ENCODE measurements around the gene LPO.

Gene LPO

DNA sequence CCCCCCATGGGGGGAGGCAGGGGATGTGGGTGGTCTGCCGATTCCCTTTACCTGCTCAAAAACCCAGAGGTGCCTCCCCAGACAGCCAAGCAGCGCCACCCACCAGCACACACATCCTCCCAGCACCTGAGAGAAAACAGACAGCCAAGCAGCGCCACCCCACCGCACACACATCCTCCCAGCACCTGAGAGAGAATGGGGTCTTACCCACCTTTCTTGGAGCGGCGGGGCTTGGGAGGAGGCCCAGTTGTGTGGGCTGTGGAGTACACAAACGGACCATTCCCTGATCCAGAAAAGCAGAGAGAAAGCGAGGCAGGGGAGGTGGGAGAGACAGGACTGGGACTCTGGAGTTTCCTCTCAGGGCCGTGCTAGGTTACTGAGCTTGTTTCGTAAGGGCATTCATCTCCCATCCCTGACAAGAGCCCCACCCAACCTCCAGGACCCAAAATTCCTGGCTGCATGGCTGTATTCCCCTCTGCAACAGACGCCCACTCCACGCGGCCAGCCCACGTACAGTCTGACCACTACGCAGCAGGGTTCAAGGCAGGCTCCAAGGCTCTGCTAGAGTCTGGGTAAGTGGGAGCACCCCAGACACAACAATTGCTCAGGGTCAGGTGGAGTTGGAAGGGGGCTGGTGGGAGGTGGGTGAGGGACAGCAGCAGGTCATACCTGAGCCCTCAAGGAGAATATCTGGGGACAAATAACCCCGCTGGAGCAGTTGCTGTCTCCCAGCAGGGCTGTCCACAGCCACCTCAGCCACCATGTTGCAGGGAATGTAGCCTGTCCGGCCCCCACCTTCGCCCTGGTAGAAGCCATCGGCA lies 68.0 kb downstream of the LPO start:
- DNase-seq, result no peak

DNA sequence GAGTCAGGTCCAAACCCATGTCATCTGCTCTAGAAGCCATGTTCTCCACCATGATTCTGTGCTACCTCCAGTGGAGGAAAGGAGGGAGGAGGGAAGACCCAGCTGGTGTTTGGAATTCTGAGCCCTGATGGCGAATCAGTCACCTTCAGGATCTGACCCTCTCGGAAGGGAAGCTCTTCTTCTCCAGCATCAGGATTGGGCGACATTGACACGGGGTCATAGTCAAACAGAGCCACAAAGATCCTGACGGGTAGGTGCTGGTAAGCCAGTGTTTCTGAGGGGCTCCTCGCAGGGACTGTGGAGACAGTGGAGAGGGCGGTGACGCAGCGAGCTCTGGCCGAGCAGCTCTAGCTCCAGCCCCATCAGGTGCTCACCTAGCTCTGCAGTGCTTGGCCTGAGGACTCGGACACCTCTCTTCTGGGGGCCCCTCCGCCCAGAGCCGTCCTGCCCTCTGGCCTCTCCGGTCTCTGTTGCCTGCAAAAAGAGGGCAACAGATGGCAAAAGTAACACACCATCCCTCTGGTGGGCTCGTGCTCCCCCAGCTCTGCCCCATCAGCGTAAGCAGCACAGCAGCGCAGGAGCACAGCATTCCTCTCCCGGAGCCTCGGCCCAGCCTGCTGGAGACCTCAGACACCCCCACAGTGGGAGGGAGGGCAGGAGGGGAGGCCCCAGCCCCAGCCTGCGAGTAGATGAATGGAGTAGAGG lies 69.2 kb downstream of the LPO start:
- DNase-seq, result no peak

DNA sequence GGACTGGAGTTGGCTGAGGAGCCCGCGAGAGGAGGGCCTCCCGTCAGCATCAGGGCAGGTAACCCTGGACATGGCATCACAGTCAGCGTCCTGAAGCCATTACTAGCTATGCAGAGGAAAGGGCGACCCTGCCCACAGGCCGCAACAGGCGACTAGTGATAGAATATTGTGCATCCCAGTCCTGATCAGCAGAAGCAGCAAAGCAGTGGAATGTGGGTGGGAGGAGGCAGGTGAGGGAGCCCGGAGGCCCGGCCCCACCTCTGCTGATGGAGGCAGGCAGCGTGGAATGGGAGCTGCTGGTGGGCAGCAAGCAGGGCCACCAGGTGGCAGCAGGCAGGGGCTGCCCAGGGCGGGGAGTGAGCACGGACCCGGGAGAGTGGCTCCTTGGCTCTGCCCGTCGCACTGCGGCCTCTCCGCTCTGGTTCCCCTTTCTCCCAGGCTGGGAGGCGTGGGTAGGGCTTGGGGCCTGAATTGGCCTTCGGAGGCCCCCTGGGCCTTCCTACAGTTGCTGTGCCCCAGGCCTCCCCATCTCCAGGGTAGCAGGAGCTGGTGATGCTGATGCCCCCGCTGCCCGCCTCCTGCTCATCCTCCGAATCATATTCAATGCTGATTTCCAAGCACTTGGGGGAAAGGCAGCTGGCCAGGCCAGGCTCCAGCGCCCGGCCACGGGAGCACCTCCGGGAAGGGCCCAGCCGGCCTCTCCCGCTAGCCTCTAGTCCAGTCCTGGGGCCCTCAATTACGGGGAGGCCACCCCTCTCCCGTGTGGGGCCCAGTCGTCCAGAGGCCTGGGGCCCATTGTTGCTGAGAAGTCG lies 70.0 kb downstream of the LPO start:
- DNase-seq, result no peak

DNA sequence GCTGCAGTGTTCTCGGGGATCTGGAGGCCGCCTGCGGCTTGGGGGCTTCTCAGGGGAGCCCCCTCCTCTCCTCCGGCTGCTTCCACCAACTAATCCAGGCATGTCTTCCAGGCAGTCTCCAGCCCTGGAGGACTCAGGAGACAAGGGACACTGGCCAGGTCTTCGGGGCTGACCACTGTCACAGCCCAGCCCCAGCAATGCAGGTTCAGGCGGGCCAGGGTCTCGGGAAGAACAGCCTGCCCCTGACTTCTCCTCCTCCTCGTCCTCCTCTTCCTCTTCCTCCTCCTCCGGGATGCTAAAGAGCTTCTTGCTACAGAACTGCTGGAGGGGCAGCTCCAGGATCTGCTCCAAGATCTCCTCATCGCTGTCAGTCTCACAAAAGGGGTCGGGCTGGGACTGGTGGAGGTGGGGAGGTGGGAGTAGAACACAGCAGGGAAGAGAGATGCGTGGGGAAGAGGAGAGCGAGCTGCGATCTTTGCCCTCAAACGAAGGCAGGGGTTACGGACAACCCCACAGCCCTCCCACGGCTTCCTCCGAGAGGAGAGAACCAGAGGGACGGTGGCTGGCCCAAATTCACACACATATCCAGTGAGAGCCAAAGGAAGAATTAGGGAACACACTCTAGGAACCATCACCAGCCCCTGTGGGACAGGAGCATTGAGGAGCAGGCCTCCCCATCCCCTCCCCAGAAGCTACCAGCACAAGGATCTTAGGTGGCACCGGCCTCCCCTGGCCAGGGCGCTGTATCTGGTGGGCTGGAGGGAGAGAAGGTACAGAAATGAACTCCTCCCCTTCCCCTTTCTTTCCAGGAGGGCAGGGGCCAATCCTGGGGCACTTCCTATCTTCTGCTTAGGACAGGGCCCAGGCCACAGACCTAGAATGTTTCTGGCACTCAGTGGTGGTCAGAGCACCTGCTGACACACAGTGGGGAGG lies 70.9 kb downstream of the LPO start:
- DNase-seq, result no peak

DNA sequence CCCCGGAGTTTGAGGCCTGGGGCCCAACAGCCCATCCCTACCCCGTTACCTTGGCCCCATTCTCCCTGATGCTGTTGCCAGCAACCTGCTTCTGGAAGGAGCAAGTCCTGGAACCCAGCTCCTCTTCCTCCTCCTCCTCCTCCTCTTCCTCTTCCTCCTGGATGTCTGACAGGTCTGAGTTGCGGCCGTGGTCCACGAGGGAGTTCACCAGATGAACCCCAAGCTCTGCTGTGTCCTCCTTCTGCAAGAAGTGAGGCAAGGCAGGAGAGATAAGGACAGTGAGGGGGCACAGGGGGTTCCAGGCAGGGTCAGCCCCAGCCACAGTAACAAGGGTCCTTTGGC lies 71.5 kb downstream of the LPO start:
- DNase-seq, result no peak

DNA sequence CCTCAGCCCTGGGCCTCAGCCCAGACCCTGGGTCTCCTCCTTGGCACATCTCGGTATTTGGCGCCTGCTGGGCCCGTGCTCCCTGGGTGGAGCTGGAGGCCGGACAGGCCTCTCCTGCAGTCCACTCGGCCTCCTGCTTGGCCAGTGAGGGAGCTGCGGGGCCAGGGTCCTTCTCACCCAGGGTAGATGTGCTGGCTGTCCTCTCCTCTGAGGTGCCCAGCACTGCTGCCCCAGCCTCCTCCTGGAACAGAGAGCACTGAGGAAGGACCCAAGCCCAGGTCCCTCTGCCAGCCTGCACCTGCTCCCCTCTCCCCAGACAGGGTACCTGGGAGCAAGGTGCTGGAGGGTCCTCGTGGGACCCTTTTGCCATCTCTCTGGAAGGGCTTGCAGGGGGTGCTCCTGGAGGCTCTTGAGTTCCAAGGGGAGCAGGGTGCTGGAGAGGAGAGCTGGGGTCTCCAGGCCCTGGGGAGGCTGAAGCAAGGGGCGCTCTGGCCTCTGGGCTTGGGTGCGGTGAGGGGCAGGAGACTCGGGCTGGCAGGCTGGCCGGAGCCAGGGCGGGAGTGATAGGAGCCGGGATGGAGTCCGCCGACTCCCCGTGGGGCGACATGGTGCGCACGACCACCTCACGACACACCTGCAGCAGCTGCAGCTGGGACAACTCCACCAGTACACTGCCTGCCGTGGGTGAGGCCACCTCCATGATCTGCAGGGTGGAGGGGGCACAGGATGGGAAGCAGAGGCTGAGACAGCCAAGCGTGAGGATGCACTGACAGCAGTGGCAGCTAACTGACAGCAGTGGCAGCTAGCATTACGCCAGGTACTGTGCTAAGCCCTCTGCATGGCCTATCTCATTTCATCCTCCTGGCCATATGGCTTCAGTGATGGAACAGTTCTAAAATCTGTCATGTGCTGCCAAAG lies 72.4 kb downstream of the LPO start:
- DNase-seq, result no peak

DNA sequence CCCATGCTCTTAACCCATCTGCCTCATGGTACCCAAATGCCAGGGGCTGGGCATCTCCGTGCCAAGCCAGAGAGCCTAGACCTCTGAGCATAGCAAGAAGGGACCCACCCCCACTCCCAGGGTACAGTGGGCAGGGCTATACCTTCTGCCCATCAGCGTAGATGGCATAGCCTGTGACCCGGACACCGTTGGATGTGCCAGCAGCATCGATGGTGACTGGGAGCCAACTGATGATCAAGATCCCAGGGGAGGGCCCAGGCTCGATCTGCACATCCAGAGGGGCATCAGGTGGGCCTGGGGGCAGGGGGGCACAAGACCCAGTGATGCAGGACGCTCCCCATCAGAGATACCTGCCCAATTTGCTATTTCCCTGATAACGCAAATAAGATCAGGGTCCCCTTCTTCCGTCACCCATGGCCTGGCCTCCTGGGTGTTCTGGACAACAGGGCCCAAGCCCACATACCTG lies 73.1 kb downstream of the LPO start:
- DNase-seq, result no peak

DNA sequence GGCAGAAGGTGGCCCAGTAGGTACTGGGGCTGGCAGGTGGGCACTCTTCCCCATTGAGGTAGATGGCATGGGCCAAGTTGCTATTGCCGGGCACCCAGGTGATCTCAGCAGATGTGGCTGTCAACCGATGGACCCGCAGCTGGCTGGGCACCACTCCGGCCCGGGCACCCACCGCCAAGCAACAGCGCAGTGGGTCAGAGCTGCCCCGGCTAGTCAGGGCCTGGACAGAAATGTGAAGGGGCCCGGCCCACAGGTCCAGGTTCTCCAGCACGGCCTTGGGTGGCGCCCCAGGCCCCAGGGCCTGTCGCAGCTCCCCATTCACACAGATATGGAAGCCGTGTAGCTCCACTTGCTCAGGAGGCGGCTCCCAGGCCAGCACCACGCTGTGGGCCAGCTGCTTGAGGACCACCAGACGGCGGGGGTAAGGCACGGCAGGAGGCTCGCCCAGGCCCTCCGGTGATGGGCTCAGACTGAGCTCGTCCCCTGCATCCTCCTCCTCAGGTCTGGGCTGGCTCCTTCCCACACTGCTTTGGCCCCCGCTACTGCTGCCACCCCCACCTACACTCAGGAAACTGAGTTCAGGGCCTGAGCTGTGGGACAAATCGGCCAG lies 73.7 kb downstream of the LPO start:
- DNase-seq, result no peak

DNA sequence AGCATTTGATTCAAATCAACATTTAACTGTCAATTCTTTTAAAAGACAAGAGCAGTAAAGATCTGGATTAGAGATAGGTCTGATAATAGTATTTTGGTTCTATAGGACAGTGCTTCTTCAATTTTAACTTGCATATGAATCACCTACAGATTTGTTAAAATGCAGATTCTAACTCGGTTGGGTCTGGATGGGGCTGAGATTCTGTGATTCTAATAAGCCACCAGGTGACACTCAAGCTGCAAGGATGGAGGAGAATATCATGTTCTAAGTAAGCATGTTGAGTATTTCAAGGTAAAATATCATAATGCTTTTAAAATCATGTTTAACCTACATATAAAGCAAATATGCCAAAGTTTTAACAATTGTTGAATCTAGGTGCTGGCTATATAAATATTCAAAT lies 74.4 kb downstream of the LPO start:
- DNase-seq, result no peak

DNA sequence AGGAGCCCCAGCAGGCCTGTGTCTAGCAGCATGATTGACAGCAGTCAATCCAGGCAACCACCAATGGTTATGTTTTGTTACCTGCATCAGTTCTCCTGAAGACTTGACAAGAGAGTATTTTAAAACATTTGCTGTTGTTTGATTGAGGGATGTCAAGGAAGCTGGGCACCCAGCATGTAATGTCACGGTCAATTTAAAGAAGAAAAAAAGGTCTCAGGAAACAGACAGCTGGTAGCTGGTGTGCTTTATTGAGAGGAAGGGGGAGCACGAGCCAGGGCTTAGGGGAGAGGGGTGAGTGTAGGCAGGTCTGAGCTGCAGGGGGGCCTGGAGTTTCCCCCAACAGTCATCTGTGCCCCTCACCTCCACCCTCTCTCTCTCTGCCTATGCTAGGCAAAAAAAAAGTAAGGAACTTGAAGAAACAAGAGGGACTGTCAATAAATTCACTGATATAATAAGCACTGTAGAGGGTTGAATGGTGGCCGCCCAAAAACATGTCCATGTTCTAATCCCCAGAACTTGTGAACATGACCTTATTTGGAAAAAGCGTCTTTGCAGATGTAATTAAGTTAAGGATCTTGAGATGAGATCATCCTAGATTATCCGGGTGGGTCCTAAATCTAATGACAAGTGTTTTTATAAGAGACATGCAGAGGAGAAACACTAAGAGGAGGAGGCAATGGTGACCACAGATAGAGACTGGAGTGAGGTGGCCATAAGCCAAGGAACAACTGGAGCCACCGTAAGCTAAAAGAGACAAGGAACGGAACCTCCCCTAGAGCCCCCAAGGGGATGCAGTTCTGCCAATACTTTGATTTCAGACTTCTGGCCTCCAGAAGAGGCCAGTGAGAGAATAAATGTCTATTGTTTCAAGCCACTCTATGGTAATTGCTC lies 75.7 kb downstream of the LPO start:
- no peak for DNase-seq

DNA sequence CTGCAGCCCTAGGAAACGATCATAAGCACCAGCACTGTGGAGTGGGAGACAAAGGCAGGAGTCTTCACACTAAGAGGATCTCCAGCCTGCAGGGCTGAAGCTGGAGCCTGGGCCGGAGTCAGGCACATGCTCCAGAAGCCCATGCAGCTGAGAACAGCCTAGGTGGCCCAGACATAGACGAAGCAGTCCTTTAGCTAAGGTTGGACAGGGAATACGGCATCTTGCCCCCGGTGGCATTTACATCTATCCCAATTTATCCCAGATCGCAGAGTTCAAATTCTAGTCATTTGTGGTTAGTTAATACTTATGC lies 76.3 kb downstream of the LPO start:
- DNase-seq, result no peak

DNA sequence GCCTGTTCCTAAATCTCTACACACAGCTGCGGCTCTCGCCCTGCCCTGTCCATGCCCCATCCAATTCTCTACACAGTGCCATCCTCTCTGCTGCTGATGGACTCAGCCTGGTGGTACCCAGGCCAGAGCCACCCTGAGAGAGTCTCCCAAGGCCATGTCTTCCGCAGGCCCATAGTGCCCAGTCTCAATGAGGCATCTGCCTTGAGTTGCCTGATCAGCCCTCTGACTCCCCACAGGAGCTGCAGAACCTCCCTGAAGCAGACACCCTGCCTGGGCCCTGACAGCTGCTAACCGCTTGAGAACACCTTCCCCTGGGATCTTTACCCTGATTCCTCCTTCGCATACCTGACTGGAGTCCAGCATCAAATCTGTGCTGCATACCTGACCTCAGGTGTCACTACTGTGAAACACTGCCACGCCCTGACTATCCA lies 76.9 kb downstream of the LPO start:
- no peak for DNase-seq

DNA sequence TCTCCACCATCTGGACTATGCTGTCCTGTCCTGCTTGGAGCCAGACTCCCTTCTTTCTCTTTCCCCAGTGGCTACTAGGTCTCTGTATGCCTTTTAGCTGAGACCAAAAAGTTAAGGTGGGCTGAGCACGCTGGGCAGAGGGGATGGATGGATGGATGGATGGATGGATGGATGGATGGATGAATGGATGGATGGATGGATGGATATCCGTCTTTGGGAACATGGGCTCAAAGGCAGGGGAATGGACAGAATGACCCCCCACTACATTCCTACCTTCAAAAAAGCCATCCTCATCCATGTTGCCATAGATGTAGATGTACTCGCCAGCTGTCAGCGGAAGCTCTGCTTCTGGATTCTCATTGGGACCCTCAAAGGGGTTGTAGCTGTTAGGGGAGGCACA lies 77.4 kb downstream of the LPO start:
- DNase-seq, result no peak

DNA sequence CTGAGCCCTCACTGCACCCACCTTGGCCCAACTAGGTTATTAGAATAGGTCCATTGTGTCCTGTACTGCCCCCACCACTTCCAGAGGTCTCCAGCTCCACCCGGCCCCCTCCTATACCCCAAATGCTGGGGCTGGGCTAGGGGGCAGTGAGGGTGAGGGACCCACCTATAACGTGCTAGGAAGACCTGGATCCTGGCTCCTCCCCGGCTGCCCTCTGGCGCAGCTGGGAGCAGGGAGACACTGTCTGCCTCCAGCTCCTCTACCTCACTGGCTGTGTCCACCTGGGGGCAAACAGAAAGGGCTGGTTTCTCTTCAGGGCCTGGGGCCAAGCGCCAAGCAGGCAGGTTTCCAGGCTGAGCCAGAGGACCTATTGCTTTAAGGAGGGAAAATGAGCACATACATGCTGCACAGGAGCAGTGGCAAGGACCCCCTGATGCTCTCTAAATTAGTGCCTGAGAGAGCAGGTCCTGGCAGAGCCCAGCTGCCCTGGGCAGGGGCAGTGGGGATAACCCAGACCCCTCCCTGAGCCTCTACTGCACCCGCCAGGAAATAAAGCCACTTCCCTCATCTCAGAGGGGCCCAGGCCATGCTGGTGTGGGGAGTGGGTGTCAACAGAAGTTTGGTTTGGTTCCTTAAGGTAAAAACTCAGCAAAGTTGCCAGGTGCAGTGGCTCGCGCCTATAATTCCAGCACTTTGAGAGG lies 78.0 kb downstream of the LPO start:
- DNase-seq, result no peak

DNA sequence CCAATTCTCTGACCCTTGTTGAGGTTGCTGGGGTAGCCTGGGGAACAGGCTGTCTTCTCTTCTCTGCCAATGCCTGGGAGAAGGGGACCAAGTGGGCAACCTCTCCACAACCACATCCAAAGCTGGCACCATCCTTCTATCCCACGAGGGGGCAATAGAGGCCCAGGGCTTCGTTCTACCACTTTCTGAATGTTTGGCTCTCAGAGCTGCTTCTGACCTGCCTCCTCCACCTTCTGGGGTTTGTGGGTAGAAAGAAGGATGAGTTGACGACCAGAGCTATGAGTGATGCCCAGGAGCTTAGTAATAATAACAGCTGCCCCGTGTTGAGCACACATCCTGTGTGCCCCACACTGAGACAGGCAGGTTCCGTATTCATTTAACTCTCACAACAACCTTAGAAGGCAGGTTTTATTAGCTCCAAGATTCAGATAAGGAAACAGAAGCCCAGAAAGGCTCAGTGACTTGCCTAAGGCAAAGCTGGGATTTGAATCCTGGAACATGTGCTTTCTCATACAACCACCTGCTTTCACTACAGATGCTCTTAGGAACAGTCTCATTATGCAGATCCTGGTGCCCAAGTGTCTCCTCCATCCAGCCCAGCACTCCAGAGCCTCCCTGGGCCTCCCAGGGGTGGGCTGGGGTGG lies 79.2 kb downstream of the LPO start:
- DNase-seq, result no peak

DNA sequence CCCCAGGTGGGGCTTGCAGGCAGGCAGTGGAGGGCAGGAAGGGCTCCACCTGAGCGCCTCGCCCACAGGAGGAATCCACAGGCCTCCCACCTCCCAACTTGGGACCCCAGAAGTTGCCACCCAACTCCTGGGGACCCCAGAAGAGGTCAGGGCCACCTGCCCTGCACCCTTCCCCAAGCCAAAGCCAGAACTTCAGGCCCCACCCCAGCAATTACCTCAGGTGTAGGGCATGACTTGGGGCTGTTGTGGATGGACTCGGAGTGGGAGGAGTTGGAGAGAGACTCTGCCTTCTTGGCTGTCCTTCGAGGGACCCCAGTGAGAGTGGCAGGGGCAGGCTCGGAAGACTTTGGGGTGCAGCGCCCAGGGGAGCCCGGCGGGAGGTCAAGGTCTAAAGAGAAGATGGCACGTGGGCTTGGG lies 79.7 kb downstream of the LPO start:
- no peak for DNase-seq

Measured in Kasumi-1 (cell line).